ENCODE data around the gene MAP4K2. TPM values are rescaled to one million over a fixed set of nuclear protein-coding genes. Genes with fewer than 3 reads are reported as not detected.

The MAP4K2 gene
- total and polyA plus RNA-seq, 7 experiments from 2014 or later = 40.7 to 130 (median 76.1) TPM

GRCh38 chr11:64784813-64785581 is 18.0 kb downstream of the MAP4K2 start:
- no peaks in the 10 kb centered on the region for H3K27me3 ChIP-seq (ENCODE audit: control insufficient read depth in 2 of 2, insufficient read depth in 2 of 2, low read length in 2 of 2)
- ATAC-seq (no peak), DNase-seq (no peak)
- H3K36me3 ChIP-seq (ENCODE audit: control insufficient read depth in 2 of 3, insufficient read depth in 3 of 3, low read length in 3 of 3) = peaks cover 0 to 18% (median 0%) of the 10 kb centered on the region in 3 experiments
- intact Hi-C loops (cut with micrococcal nuclease) = no loop called here
- Mint-ChIP-seq H3K9me3 (no peaks in the 10 kb centered on the region), H3K4me3 (no peak overlapping the region), H3K27ac (peak overlapping the region in 8 of 9 donors; percentile 27 to 67 (median 52)), H3K4me1 (peaks cover 11 to 27% (median 22%) of the 10 kb centered on the region in 7 donors), H3K27me3 (no peaks in the 10 kb centered on the region), H3K36me3 (peaks cover 0 to 5% (median 2%) of the 10 kb centered on the region in 5 donors)
- ChIA-PET CTCF (interaction anchor here (0.7 to 2.3 kb wide), 6 partner anchors 14 to 59 kb away, joined by 3 to 13 read pairs (median 4); no protein-coding TSS in a partner anchor), POLR2A (interaction anchor here (0.8 to 5.4 kb wide), 12 partner anchors 9 to 48 kb away, joined by 3 to 31 read pairs (median 4); partner anchors contain the start of genes MAP4K2 and RASGRP2)
- H3K4me1 ChIP-seq (ENCODE audit: control insufficient read depth in 2 of 2, insufficient read depth in 2 of 2, low read length in 2 of 2) = peaks cover 7 to 21% of the 10 kb centered on the region in 2 donors
- no peak overlapping the region for H3K4me3 ChIP-seq (ENCODE audit: low read length)
- H3K27ac ChIP-seq (ENCODE audit: low read depth, low read length) = no peak overlapping the region
- H3K9me3 ChIP-seq (ENCODE audit: control insufficient read depth in 2 of 3, low read length in 3 of 3) = no peaks in the 10 kb centered on the region

- ChIA-PET CTCF (interaction anchor here (0.5 to 1.6 kb wide), 10 partner anchors 9 to 1339 kb away, joined by 3 to 8 read pairs (median 4); partner anchors contain the start of genes FAU, MEN1, MRPL49 and RASGRP2), POLR2A (interaction anchor here (0.5 to 30.7 kb wide), 50 partner anchors 8 to 1939 kb away, joined by 3 to 1956 read pairs (median 4); partner anchors contain the start of genes ARL2, CCDC85B, CDC42BPG and FAU)
- no peaks in the 10 kb centered on the region for H3K9me3 ChIP-seq (ENCODE audit: control insufficient read depth in 2 of 3, low read length in 3 of 3)
- DNase-seq (peak; percentile 86 to 100 (median 100)), ATAC-seq (peak; percentile 89)
- no peaks in the 10 kb centered on the region for H3K27me3 ChIP-seq (ENCODE audit: control insufficient read depth in 2 of 2, insufficient read depth in 2 of 2, low read length in 2 of 2)
- H3K4me1 ChIP-seq (ENCODE audit: control insufficient read depth in 2 of 2, insufficient read depth in 2 of 2, low read length in 2 of 2) = peaks cover 48 to 52% of the 10 kb centered on the region in 2 donors
- peaks cover 25 to 38% (median 33%) of the 10 kb centered on the region in 3 experiments for H3K36me3 ChIP-seq (ENCODE audit: control insufficient read depth in 2 of 3, insufficient read depth in 3 of 3, low read length in 3 of 3)
- H3K27ac ChIP-seq (ENCODE audit: low read depth, low read length) = peak within 1 kb of the TSS; percentile 99
- H3K9me3 Mint-ChIP-seq = peaks cover 0 to 17% (median 0%) of the 10 kb centered on the region in 11 donors
- H3K4me1 Mint-ChIP-seq = peaks cover 52 to 72% (median 64%) of the 10 kb centered on the region in 7 donors
- peak within 1 kb of the TSS; percentile 98 to 100 (median 99) for H3K27ac Mint-ChIP-seq
- H3K4me3 Mint-ChIP-seq = peak within 1 kb of the TSS; percentile 90 to 97 (median 94)
- intact Hi-C loops (cut with micrococcal nuclease) = loop anchor here (1.0 to 10.0 kb wide), 18 partner anchors 9 to 792 kb away; partner anchors contain the start of genes ATG2A (in 2 of the 2), EHD1 (in 2 of the 2), MAP4K2 (in 2 of the 2) and MEN1 (in 2 of the 2)
- peaks cover 0 to 5% (median 0%) of the 10 kb centered on the region in 5 donors for H3K27me3 Mint-ChIP-seq
- H3K4me3 ChIP-seq (ENCODE audit: low read length) = peak within 1 kb of the TSS; percentile 94
- peaks cover 13 to 38% (median 35%) of the 10 kb centered on the region in 5 donors for H3K36me3 Mint-ChIP-seq
These were observed 24.3 kb downstream of the MAP4K2 start, which contains the start of gene SF1 for GRCh38 chr11:64778473-64779298. SF1 (minus strand) TSS chr11:64778542; CDS start chr11:64778392, 150 bp downstream.

DNA sequence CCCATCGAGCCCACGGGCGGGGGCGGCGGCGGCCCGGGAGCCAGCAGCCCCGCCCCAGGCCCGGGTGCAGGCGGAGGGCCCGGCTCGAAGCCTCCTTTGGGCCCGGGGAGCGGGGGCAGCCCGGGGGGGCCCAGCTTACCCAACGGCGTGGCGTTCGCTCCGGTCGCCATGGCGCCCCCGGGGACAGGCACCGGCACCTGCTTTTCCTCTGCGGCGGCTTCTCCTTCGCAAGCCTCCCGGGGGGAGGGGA is 24.9 kb downstream of the MAP4K2 start:
- no peaks in the 10 kb centered on the region for H3K9me3 ChIP-seq (ENCODE audit: control insufficient read depth in 2 of 3, low read length in 3 of 3)
- H3K4me1 ChIP-seq (ENCODE audit: control insufficient read depth in 2 of 2, insufficient read depth in 2 of 2, low read length in 2 of 2) = peaks cover 53 to 58% of the 10 kb centered on the region in 2 donors
- peaks cover 0 to 5% (median 0%) of the 10 kb centered on the region in 5 donors for H3K27me3 Mint-ChIP-seq
- peak overlapping the region; percentile 87 to 96 (median 90) for H3K4me3 Mint-ChIP-seq
- peaks cover 0 to 17% (median 0%) of the 10 kb centered on the region in 11 donors for H3K9me3 Mint-ChIP-seq
- peaks cover 30 to 43% (median 38%) of the 10 kb centered on the region in 3 experiments for H3K36me3 ChIP-seq (ENCODE audit: control insufficient read depth in 2 of 3, insufficient read depth in 3 of 3, low read length in 3 of 3)
- no peak for DNase-seq
- ATAC-seq = no peak
- H3K27me3 ChIP-seq (ENCODE audit: control insufficient read depth in 2 of 2, insufficient read depth in 2 of 2, low read length in 2 of 2) = no peaks in the 10 kb centered on the region
- peaks cover 56 to 77% (median 70%) of the 10 kb centered on the region in 7 donors for H3K4me1 Mint-ChIP-seq
- H3K36me3 Mint-ChIP-seq = peaks cover 13 to 43% (median 40%) of the 10 kb centered on the region in 5 donors
- H3K27ac ChIP-seq (ENCODE audit: low read depth, low read length) = peak overlapping the region; percentile 99
- peak overlapping the region in 6 of 9 donors; percentile 98 to 100 (median 99) for H3K27ac Mint-ChIP-seq
- intact Hi-C loops (cut with micrococcal nuclease) = loop anchor here (1.0 to 10.0 kb wide), 16 partner anchors 14 to 793 kb away; partner anchors contain the start of genes ATG2A (in 2 of the 2), MEN1 (in 2 of the 2), ZNHIT2 (in 2 of the 2) and EHD1 (in 1 of the 2)
- ChIA-PET POLR2A (interaction anchor here (0.5 to 30.7 kb wide), 38 partner anchors 9 to 1939 kb away, joined by 3 to 1956 read pairs (median 4); partner anchors contain the start of genes ARL2, CCDC85B, CDC42BPG and FAU), CTCF (interaction anchor here (0.5 to 1.6 kb wide), 7 partner anchors 14 to 1339 kb away, joined by 3 to 8 read pairs (median 3); partner anchors contain the start of genes MEN1 and RASGRP2)
- H3K4me3 ChIP-seq (ENCODE audit: low read length) = peak overlapping the region; percentile 61

GRCh38 chr11:64777449-64778222 is 25.4 kb downstream of the MAP4K2 start:
- Mint-ChIP-seq H3K4me1 (peaks cover 58 to 82% (median 75%) of the 10 kb centered on the region in 7 donors), H3K27me3 (peaks cover 0 to 5% (median 0%) of the 10 kb centered on the region in 5 donors), H3K36me3 (peaks cover 13 to 48% (median 42%) of the 10 kb centered on the region in 5 donors), H3K9me3 (peaks cover 0 to 17% (median 0%) of the 10 kb centered on the region in 11 donors), H3K27ac (peak overlapping the region; percentile 78 to 95 (median 94)), H3K4me3 (peak overlapping the region; percentile 86 to 97 (median 93))
- Histone ChIP-seq H3K4me1 (ENCODE audit: control insufficient read depth in 2 of 2, insufficient read depth in 2 of 2, low read length in 2 of 2) (peaks cover 58 to 63% of the 10 kb centered on the region in 2 donors), H3K27me3 (ENCODE audit: control insufficient read depth in 2 of 2, insufficient read depth in 2 of 2, low read length in 2 of 2) (no peaks in the 10 kb centered on the region), H3K27ac (ENCODE audit: low read depth, low read length) (peak overlapping the region; percentile 99), H3K4me3 (ENCODE audit: low read length) (peak overlapping the region; percentile 94), H3K9me3 (ENCODE audit: control insufficient read depth in 2 of 3, low read length in 3 of 3) (no peaks in the 10 kb centered on the region), H3K36me3 (ENCODE audit: control insufficient read depth in 2 of 3, insufficient read depth in 3 of 3, low read length in 3 of 3) (peaks cover 35 to 48% (median 43%) of the 10 kb centered on the region in 3 experiments)
- peak; percentile 70 to 88 (median 85) for DNase-seq
- ATAC-seq = peak; percentile 6
- intact Hi-C loops (cut with micrococcal nuclease) = loop anchor here (1.0 to 10.0 kb wide), 18 partner anchors 9 to 793 kb away; partner anchors contain the start of genes ATG2A (in 2 of the 2), MEN1 (in 2 of the 2), ZNHIT2 (in 2 of the 2) and EHD1 (in 1 of the 2)
- ChIA-PET POLR2A (interaction anchor here (0.6 to 30.7 kb wide), 17 partner anchors 8 to 1569 kb away, joined by 3 to 1956 read pairs (median 15); partner anchors contain the start of genes EHD1, MAJIN, MAP4K2 and MEN1), CTCF (interaction anchor here (2.6 to 19.1 kb wide), 3 partner anchors 10 to 30 kb away, joined by 21 to 305 read pairs (median 57); partner anchors contain the start of genes PYGM and RASGRP2)

DNA sequence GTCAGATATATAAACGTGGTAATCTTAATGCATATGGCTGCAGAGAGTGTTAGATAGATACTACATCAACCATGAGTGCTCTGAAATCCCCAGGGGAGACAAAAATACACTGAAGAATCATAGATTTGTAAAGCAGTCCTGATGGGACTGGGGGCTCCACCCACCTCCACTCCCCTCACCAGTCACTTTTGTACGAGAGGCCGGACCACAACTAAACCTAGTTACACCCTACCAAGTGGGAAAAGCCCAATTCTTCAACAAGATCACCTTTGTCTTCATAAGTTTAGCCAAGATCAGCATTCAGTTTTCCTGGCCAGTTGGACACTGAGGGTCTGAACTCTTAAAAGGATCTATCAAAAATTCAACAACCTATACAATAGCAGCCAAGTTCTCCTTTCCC is 26.1 kb downstream of the MAP4K2 start:
- Mint-ChIP-seq H3K4me1 (peaks cover 63 to 83% (median 79%) of the 10 kb centered on the region in 7 donors), H3K4me3 (peak overlapping the region; percentile 86 to 97 (median 92)), H3K27ac (peak overlapping the region; percentile 78 to 95 (median 94)), H3K36me3 (peaks cover 13 to 56% (median 49%) of the 10 kb centered on the region in 5 donors), H3K9me3 (peaks cover 0 to 18% (median 0%) of the 10 kb centered on the region in 11 donors), H3K27me3 (peaks cover 0 to 5% (median 0%) of the 10 kb centered on the region in 5 donors)
- no peaks in the 10 kb centered on the region for H3K27me3 ChIP-seq (ENCODE audit: control insufficient read depth in 2 of 2, insufficient read depth in 2 of 2, low read length in 2 of 2)
- ChIA-PET CTCF (interaction anchor here (1.1 to 19.1 kb wide), 4 partner anchors 9 to 71 kb away, joined by 3 to 305 read pairs (median 39); partner anchors contain the start of genes PYGM and RASGRP2), POLR2A (interaction anchor here (0.9 to 30.7 kb wide), 10 partner anchors 9 to 336 kb away, joined by 3 to 1956 read pairs (median 8); partner anchors contain the start of genes EHD1, MAP4K2, MEN1 and PYGM)
- intact Hi-C loops (cut with micrococcal nuclease) = loop anchor here (1.0 to 10.0 kb wide), 3 partner anchors 9 to 648 kb away; partner anchors contain the start of genes NEAT1 (in 1 of the 2) and POLA2 (in 1 of the 2)
- no peak for ATAC-seq
- no peak for DNase-seq
- H3K4me3 ChIP-seq (ENCODE audit: low read length) = peak overlapping the region; percentile 94
- peaks cover 63 to 66% of the 10 kb centered on the region in 2 donors for H3K4me1 ChIP-seq (ENCODE audit: control insufficient read depth in 2 of 2, insufficient read depth in 2 of 2, low read length in 2 of 2)
- H3K27ac ChIP-seq (ENCODE audit: low read depth, low read length) = peak overlapping the region; percentile 80
- no peaks in the 10 kb centered on the region for H3K9me3 ChIP-seq (ENCODE audit: control insufficient read depth in 2 of 3, low read length in 3 of 3)
- H3K36me3 ChIP-seq (ENCODE audit: control insufficient read depth in 2 of 3, insufficient read depth in 3 of 3, low read length in 3 of 3) = peaks cover 39 to 54% (median 51%) of the 10 kb centered on the region in 3 experiments

Data from naive thymus-derived CD4-positive, alpha-beta T cell (primary cell).